ENCODE results near the gene ATG14. TPM values are rescaled to one million over a fixed set of nuclear protein-coding genes. Genes with fewer than 3 reads are reported as not detected.

Gene ATG14
- total RNA-seq, 2 experiments from 2014 or later: 19.9 to 20.5 TPM

DNA sequence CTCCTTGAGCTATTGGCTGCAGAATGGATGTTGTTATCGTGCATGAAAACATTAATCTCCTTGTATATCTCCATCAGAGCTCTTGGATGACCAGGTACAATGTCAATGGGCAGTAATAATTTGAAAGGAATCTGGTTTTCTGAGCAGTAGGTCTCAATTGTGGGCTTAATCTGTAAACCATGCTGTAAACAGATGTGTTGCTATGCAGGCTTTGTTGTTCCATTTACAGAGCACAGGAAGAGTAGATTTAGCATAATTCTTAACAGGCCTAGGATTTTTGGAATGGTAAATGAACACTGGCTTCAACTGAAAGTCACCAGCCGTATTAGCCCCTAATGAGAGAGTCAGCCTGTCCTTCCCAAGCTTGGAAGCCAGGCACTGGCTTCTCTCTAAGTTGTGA is 50.4 kb downstream of the ATG14 start:
- no peak for DNase-seq
- H3K4me1 Mint-ChIP-seq (ENCODE audit: low read depth): peaks cover 4% of the 10 kb centered on the region
- intact Hi-C loops (cut with DNase I, micrococcal nuclease): no loop called here
- H3K9me3 Mint-ChIP-seq: no peaks in the 10 kb centered on the region
- peaks cover 2% of the 10 kb centered on the region for H3K36me3 ChIP-seq (ENCODE audit: insufficient read depth, low read length)
- no peaks in the 10 kb centered on the region for H3K4me1 ChIP-seq (ENCODE audit: insufficient read depth, low read length)
- H3K9me3 ChIP-seq (ENCODE audit: control insufficient read depth in 1 of 2, insufficient read depth in 1 of 2, low read length in 2 of 2): no peaks in the 10 kb centered on the region
- H3K27me3 Mint-ChIP-seq: no peaks in the 10 kb centered on the region
- H3K4me3 Mint-ChIP-seq: no peak overlapping the region
- H3K27ac ChIP-seq (ENCODE audit: low read depth in 1 of 2, low read length in 2 of 2): no peak overlapping the region
- TF ChIP-seq, protein P1, sequence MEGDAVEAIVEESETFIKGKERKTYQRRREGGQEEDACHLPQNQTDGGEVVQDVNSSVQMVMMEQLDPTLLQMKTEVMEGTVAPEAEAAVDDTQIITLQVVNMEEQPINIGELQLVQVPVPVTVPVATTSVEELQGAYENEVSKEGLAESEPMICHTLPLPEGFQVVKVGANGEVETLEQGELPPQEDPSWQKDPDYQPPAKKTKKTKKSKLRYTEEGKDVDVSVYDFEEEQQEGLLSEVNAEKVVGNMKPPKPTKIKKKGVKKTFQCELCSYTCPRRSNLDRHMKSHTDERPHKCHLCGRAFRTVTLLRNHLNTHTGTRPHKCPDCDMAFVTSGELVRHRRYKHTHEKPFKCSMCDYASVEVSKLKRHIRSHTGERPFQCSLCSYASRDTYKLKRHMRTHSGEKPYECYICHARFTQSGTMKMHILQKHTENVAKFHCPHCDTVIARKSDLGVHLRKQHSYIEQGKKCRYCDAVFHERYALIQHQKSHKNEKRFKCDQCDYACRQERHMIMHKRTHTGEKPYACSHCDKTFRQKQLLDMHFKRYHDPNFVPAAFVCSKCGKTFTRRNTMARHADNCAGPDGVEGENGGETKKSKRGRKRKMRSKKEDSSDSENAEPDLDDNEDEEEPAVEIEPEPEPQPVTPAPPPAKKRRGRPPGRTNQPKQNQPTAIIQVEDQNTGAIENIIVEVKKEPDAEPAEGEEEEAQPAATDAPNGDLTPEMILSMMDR (IDR thresholded peaks at IDR 0.05): no peak
- no peaks in the 10 kb centered on the region for H3K27me3 ChIP-seq (ENCODE audit: control insufficient read depth in 1 of 2, insufficient read depth in 2 of 2, low read length in 2 of 2)
- H3K36me3 Mint-ChIP-seq (ENCODE audit: low read depth): peaks cover 27% of the 10 kb centered on the region
- H3K4me3 ChIP-seq (ENCODE audit: low read length): no peak overlapping the region
- POLR2A ChIA-PET: interaction anchor here (0.6 to 1.5 kb wide), 2 partner anchors 14 to 22 kb away, joined by 3 read pairs; no protein-coding TSS in a partner anchor
- CTCF ChIA-PET: no interaction called here
- no peak for ATAC-seq (ENCODE audit: poor library complexity)
- no peak overlapping the region for H3K27ac Mint-ChIP-seq

DNA sequence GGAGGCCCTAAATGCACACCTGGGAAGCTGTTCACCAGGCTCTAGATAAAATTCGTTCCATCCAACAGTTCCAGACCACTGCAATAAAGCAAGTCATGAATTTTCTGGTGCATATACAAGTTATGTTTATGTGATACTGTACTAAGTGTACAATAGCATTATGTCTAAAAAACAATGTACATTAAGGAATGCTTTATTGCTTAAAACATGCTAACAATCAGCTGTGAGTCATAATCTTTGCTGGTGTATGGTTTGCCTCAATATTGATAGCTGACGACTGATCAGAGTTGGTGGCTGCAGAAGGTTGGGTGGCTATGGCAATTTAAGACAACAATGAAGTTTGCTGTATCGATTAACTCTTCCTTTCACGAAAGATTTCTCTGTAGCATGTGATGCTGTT is 52.3 kb downstream of the ATG14 start:
- Mint-ChIP-seq H3K27ac (no peak overlapping the region), H3K9me3 (no peaks in the 10 kb centered on the region), H3K4me1 (ENCODE audit: low read depth) (peaks cover 10% of the 10 kb centered on the region), H3K4me3 (no peak overlapping the region), H3K27me3 (no peaks in the 10 kb centered on the region), H3K36me3 (ENCODE audit: low read depth) (peaks cover 17% of the 10 kb centered on the region)
- ChIA-PET POLR2A (no interaction called here), CTCF (no interaction called here)
- Histone ChIP-seq H3K4me1 (ENCODE audit: insufficient read depth, low read length) (peaks cover 8% of the 10 kb centered on the region), H3K27ac (ENCODE audit: low read depth in 1 of 2, low read length in 2 of 2) (no peak overlapping the region), H3K4me3 (ENCODE audit: low read length) (no peak overlapping the region), H3K27me3 (ENCODE audit: control insufficient read depth in 1 of 2, insufficient read depth in 2 of 2, low read length in 2 of 2) (no peaks in the 10 kb centered on the region), H3K36me3 (ENCODE audit: insufficient read depth, low read length) (no peaks in the 10 kb centered on the region), H3K9me3 (ENCODE audit: control insufficient read depth in 1 of 2, insufficient read depth in 1 of 2, low read length in 2 of 2) (no peaks in the 10 kb centered on the region)
- intact Hi-C loops (cut with DNase I, micrococcal nuclease): loop anchor here in 1 of 2 experiments (5.0 kb wide), 1 partner anchor 147 kb away; no protein-coding TSS in a partner anchor
- TF ChIP-seq, protein P1 (IDR thresholded peaks at IDR 0.05): no peak
- no peak for ATAC-seq (ENCODE audit: poor library complexity)
- no peak for DNase-seq

GRCh38 chr14:55356913-55357312 is 54.7 kb downstream of the ATG14 start:
- intact Hi-C loops (cut with DNase I, micrococcal nuclease): loop anchor here in 1 of 2 experiments (5.0 kb wide), 1 partner anchor 145 kb away; no protein-coding TSS in a partner anchor
- no peaks in the 10 kb centered on the region for H3K9me3 ChIP-seq (ENCODE audit: control insufficient read depth in 1 of 2, insufficient read depth in 1 of 2, low read length in 2 of 2)
- peaks cover 14% of the 10 kb centered on the region for H3K4me1 ChIP-seq (ENCODE audit: insufficient read depth, low read length)
- no peak overlapping the region for H3K27ac ChIP-seq (ENCODE audit: low read depth in 1 of 2, low read length in 2 of 2)
- peaks cover 5% of the 10 kb centered on the region for H3K36me3 ChIP-seq (ENCODE audit: insufficient read depth, low read length)
- Mint-ChIP-seq H3K4me1 (ENCODE audit: low read depth) (peaks cover 20% of the 10 kb centered on the region), H3K27ac (no peak overlapping the region), H3K36me3 (ENCODE audit: low read depth) (peaks cover 7% of the 10 kb centered on the region), H3K4me3 (no peak overlapping the region), H3K9me3 (no peaks in the 10 kb centered on the region), H3K27me3 (no peaks in the 10 kb centered on the region)
- H3K4me3 ChIP-seq (ENCODE audit: low read length): no peak overlapping the region
- no peaks in the 10 kb centered on the region for H3K27me3 ChIP-seq (ENCODE audit: control insufficient read depth in 1 of 2, insufficient read depth in 2 of 2, low read length in 2 of 2)
- POLR2A ChIA-PET: interaction anchor here (1.6 kb wide), 1 partner anchor 24 kb away, joined by 5 read pairs; no protein-coding TSS in a partner anchor
- CTCF ChIA-PET: interaction anchor here (0.8 to 1.2 kb wide), 2 partner anchors 10 to 19 kb away, joined by 4 to 5 read pairs; no protein-coding TSS in a partner anchor
- DNase-seq (no peak), ATAC-seq (ENCODE audit: poor library complexity) (no peak)
- TF ChIP-seq, protein P1 (IDR thresholded peaks at IDR 0.05): no peak
